ENCODE data around the gene ALDH1A3. TPM values are rescaled to one million over a fixed set of nuclear protein-coding genes. Genes with fewer than 3 reads are reported as not detected.

The ALDH1A3 gene
- total RNA-seq, 1 experiment from 2014 or later: 248 TPM

DNA sequence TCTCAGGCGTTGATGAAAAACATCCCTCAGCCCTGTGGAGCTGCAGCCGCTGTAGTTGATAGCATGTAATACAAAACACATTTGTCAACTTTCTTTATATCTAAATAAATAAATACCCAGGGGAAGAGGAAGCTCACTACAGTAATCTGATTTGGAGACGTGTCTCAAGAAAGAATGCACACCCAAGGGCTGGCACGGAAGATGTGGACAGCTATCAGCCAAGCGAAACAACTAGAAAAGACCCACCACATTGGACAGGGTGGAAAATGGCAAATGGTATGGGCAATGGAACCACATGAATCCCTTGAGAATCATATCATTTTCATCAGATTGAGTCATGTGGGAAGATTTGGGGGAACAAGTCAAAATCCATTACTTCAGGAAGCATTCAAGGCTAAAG, 43.1 kb upstream of the ALDH1A3 start:
- TF ChIP-seq EZH2 (IDR thresholded peaks at IDR 0.05) (no peak), CBX3 (IDR thresholded peaks at IDR 0.05; ENCODE audit: low read depth) (no peak), CEBPB (IDR thresholded peaks at IDR 0.05; ENCODE audit: low read depth) (no peak), ZNF274 (IDR thresholded peaks at IDR 0.05; ENCODE audit: low read depth, low read length) (no peak), SIN3A (IDR thresholded peaks at IDR 0.05; ENCODE audit: low read depth) (no peak), SRF (IDR thresholded peaks at IDR 0.05; ENCODE audit: low read depth) (no peak), SP1 (IDR thresholded peaks at IDR 0.05; ENCODE audit: low read depth) (no peak), JUND (IDR thresholded peaks at IDR 0.05) (no peak), POLR2AphosphoS5 (IDR thresholded peaks at IDR 0.05; ENCODE audit: low read depth, low read length) (no peak), RAD21 (IDR thresholded peaks at IDR 0.05; ENCODE audit: low read depth) (no peak), TCF7L2 (IDR thresholded peaks at IDR 0.05; ENCODE audit: borderline replicate concordance, extremely low read depth, insufficient read depth, insufficient read length) (no peak)
- TF ChIP-seq, protein P1, sequence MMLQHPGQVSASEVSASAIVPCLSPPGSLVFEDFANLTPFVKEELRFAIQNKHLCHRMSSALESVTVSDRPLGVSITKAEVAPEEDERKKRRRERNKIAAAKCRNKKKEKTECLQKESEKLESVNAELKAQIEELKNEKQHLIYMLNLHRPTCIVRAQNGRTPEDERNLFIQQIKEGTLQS (IDR thresholded peaks at IDR 0.05): no peak
- TF ChIP-seq, protein P2, sequence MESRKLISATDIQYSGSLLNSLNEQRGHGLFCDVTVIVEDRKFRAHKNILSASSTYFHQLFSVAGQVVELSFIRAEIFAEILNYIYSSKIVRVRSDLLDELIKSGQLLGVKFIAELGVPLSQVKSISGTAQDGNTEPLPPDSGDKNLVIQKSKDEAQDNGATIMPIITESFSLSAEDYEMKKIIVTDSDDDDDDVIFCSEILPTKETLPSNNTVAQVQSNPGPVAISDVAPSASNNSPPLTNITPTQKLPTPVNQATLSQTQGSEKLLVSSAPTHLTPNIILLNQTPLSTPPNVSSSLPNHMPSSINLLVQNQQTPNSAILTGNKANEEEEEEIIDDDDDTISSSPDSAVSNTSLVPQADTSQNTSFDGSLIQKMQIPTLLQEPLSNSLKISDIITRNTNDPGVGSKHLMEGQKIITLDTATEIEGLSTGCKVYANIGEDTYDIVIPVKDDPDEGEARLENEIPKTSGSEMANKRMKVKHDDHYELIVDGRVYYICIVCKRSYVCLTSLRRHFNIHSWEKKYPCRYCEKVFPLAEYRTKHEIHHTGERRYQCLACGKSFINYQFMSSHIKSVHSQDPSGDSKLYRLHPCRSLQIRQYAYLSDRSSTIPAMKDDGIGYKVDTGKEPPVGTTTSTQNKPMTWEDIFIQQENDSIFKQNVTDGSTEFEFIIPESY (IDR thresholded peaks at IDR 0.05; ENCODE audit: extremely low read depth, insufficient replicate concordance, low read length): no peak
- H3K27me3 ChIP-seq (ENCODE audit: insufficient read depth, low read length): no peaks in the 10 kb centered on the region
- intact Hi-C loops (cut with micrococcal nuclease): no loop called here
- H3K36me3 ChIP-seq (ENCODE audit: control insufficient read depth in 1 of 2, insufficient read depth in 2 of 2, low read length in 2 of 2): no peaks in the 10 kb centered on the region
- H3K4me2 ChIP-seq (ENCODE audit: low read length): no peak overlapping the region
- ChIA-PET RAD21 (ENCODE audit: low non-redundant PET in 1 of 2, low total read pairs in 2 of 2, uncharacterized antibody in 2 of 2, unreplicated experiment in 2 of 2) (no interaction called here), POLR2A (no interaction called here), CTCF (no interaction called here)
- no peaks in the 10 kb centered on the region for H3K4me1 ChIP-seq (ENCODE audit: control insufficient read depth in 1 of 2, insufficient read depth in 2 of 2, low read length in 2 of 2)
- no peak overlapping the region for H3K4me3 ChIP-seq (replicated peaks in 1 of 2; ENCODE audit: low read depth in 1 of 2, low read length in 2 of 2)
- H2AFZ ChIP-seq (ENCODE audit: low read depth, low read length, poor library complexity, severe bottlenecking): no peak overlapping the region
- no peaks in the 10 kb centered on the region for H4K20me1 ChIP-seq (ENCODE audit: insufficient read depth)
- H3K27ac ChIP-seq (ENCODE audit: low read depth, low read length): no peak overlapping the region
- no TSS peak for BruUV-seq (replicated peaks)
- H3K9me2 ChIP-seq (ENCODE audit: insufficient read depth): no peaks in the 10 kb centered on the region
- H3K9me3 ChIP-seq (ENCODE audit: control insufficient read depth in 1 of 2, insufficient read depth in 1 of 2, low read depth in 1 of 2, low read length in 2 of 2): no peaks in the 10 kb centered on the region
- no peaks in the 10 kb centered on the region for H3K79me2 ChIP-seq (ENCODE audit: insufficient read depth, low read length)
- DNase-seq (ENCODE audit: low read depth, low spot score) (no peak), ATAC-seq (no peak)
- H3K9ac ChIP-seq (ENCODE audit: low read length): no peak overlapping the region

Measured in HCT116 (cell line).